Stimulated activated naive CD4-positive, alpha-beta T cell treated with Interleukin-2 at 50 U/mL for 16 hours (primary cell): ENCODE measurements around the gene FNDC3B.

Experiments
- DNase-seq: peaks from one replicate; lab custom pipeline; 2025; lab: John Stamatoyannopoulos, UW

Gene FNDC3B

GRCh38 chr3:172073262-172073915 lies 34.0 kb downstream of the FNDC3B start:
- no peak for DNase-seq

- no peak for DNase-seq
Measured at GRCh38 chr3:172074032-172074431, 34.7 kb downstream of the FNDC3B start.

DNA sequence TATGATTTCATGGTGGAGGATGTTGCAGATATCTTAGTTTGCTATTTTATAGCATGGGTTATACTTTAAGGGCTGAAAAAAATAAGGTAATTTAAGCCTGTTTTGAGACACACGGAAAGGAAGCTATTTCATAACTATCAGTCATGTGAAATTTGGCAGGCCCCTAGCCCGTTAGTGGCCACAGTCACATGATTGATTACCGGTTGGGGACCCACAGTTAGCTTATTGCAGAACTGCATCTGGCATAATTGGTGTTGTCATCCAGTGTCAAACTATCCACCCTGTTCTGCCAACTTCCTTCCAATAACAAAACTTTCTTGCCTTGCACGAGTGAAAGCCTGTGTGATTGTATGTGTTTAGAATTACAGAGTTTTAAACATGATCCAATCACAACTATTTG lies 35.2 kb downstream of the FNDC3B start:
- no peak for DNase-seq

DNA sequence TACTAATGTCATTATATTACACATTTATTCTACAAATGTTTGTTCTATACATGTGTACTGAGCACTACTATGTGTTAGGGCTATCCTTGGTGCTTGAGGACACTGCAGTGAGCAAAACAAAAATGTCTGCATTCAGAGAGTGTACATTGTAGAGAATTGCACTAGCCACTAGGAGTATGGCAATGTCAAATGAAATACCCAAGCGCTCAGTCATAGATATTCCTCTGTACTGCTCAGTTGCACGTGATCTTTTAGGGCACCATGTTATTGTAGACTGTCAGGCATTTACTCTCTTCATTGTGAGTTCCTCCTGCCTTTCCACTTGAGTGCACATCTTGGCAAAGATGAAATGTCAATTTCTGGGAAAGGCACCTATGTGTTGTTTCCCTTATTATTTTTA lies 36.8 kb downstream of the FNDC3B start:
- DNase-seq, result no peak

DNA sequence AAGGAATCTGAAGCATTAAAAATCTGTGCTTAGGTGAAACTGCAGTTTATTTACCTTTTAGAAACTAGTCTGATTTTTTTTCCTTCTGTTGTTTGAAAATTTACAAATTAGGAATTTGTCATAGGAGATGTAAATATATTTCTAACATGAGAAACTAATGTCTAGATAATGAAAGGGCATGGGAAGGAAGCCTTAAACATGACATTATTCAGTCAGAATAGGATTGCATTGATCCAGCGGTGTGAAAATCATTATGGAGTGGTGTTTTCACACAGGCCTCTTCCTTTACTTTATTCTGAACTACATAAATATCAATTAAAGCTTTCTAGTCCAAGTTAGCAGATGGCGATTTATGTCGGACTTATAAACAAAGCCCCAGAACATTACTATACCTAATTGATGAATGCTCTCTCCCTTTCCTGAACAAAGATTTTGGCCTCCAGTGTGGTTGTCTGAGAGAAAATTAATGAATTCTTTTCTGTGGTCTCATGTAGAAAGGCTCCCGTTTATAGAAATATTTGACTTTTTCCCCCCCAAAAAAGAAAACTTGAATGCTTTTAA lies 37.9 kb downstream of the FNDC3B start:
- DNase-seq, result no peak

GRCh38 chr3:172078244-172078643 lies 38.9 kb downstream of the FNDC3B start:
- DNase-seq, result no peak

DNA sequence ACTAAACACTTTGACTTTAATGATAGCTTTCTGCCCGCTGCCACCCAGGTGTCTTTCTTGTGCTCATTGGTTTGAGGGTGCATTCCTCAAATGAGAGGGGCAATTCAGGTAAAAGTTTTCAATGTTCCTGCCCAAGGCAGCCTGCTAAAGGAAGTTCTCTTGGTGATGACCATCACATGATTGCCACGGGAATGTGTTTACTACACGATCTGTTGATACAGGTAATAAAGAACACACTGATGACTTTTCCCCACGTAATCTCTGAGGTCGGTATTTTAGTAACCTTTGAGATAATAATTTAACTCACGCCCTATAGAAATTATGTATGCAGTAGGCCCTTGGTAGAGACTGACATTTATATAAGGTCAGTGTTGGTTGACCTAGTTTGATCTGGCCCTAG lies 39.3 kb downstream of the FNDC3B start:
- no peak for DNase-seq

DNA sequence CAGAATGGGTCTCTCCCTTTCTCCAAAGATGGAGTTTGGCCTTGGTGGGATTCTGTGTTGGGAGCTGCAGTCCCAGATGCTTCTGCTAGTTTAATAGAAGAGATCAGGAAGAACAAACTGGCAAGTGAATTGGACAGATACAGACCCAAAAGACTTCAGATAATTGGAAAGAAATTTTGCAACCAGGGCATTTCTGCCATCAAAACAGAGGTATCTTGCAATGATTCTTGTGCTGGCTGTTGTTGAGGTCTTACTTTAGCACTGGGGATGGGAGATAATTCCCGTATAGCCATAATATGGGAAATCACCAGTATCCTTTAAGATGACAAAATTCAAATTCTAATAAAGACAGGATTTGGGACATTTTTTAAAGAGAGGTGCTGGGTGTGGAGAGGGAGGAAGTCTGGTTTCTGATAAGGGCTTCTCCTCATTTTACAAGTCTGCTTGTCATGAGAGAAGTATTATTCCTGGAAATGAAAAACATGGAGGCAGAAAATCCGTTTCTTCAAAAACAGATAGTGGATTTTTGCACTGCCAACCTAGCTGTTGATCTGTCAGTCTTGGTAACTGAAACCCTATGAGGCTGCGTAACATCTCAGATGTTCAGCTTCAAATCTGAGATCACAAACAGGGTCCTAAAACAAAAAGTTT lies 40.1 kb downstream of the FNDC3B start:
- no peak for DNase-seq

DNA sequence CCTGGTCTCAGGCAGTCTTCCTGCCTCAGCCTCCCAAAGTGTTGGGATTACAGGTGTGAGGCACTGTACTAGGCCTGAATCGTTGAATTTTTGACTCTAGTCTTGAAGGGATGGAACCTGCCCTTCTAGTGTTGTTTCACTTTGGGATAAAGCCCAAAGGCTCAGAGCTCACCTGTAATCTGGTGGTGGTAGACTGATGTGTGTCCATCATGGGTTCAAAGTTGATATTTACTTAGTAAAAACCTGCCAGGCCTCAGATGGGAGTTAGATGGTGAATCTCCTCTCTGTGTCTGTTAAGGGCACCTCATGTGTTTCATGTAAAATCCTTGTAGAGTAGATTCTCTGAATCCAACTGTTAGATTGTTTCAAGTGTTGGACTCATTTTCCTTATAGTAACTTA lies 41.1 kb downstream of the FNDC3B start:
- no peak for DNase-seq

DNA sequence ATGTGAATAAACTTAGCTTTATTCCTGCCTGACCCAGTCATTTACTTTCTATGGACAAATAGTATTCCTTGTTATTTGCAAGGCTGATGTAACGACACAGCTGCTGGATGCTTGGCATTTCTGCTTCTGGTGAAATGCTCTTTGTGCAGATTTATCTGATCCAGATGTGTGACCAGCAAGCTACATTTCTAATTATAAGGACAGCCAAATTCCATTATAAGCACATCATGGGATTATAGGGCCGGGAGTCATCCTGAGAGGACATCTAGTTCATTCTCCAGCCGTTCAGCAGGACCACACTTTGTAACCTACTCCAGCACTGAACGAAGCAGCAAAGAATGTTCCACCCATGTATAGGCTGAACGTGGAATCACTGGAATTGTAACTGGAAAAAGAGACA lies 42.9 kb downstream of the FNDC3B start:
- DNase-seq, result no peak

DNA sequence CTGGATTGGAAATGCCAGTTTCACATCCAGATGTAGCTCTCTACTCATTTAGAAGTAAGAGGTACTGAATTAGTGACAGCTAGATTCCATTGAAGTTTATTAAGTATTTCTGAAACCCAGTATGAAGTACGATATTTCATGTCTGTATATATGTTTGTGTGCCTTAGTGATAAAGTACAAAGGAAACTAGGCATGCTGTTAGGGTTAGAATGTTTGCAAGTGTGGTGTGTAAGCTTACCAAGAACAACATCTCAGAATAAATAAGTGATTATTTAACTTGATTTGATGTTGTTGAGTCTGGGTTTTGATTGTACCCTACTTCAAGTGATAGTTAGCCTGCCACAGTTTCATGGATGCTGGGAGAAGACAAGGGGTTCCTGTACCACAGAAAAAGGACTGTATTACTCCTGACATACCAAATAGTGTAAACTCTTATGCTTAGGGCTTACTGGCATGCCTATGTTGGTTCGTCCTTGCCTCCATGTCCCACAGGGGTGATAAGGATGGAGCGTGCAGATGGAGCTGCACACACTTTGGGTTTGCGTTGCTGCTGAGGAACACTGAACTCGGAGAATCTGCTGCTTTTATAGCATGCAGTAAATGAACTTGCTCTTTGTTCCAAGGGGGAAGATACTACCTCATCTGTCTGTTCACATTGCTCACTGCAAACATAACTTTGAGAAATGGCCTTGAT lies 43.6 kb downstream of the FNDC3B start:
- no peak for DNase-seq

DNA sequence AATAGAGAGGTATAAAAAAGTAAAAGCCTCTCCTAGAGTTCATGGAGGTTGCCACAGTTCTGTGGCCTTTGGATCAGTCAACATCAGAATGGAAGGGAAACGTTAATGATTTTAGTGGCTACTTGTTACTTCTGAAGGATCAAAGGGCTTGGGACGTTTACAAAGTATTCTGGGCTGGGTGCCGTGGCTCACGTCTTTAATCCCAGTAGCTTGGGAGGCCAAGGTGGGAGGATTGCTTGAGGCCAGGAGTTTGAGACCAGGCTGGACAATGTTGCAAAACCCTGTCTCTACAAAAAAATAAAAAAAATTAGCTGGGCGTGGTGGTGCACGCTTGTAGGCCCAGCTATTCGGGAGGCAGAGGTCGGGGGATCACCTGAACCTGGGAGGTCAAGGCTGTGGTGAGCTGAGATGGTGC lies 44.6 kb downstream of the FNDC3B start:
- no peak for DNase-seq

GRCh38 chr3:172084871-172085556 lies 45.6 kb downstream of the FNDC3B start:
- DNase-seq, result no peak

DNA sequence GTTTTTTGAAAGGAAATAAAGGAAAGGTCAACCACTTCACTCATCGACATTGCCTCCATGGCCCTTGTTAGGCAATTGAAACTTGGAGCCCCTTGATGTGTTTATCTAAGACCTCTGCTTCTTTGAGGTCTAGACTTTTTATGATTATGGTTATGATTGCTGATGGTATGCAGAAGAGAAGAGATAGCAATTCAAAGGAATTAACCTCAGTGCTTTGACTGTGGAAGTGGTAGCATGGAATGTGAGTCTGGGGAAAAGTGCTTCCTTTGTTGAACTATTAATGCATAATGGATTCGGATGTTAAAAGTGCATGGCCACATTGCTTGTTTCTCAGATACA lies 46.1 kb downstream of the FNDC3B start:
- no peak for DNase-seq

DNA sequence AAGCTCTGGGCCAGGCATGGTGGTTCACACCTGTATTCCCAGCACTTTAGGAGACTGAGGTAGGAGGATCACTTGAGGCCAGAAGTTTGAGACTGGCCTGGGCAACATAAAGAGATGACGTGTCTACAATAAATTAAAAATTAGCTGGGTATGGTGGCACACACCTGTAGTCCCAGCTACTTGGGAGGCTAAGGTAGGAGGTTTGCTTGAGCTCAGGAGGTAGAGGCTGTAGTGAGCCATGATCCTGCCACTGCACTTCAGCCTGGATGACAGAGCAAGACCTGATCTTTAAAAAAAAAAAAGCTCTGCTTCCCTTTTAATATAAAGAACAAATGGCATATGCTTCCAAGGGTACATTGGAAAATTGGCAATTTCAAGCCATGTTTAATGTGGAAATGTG lies 46.7 kb downstream of the FNDC3B start:
- no peak for DNase-seq

DNA sequence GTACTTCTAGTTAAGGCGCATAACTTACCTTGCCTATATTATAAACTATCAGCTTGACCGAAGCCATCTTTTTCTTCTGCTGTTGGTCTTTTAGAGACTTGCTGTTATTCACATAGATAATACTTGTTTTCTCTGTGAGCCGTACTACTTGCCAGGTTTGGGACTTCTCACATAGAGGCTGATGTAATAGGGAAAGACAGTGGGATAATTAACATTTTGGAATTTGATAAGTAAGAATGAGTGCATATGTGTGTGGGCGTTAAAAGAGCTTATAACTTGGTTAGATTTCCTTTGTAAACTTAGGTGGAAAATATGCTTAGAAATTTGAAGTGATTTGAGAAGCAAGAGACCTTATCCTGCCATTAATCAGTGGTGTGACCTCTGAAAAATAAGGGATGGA lies 47.8 kb downstream of the FNDC3B start:
- DNase-seq, result no peak

- no peak for DNase-seq
Measured at GRCh38 chr3:172087602-172088580, 48.5 kb downstream of the FNDC3B start.

DNA sequence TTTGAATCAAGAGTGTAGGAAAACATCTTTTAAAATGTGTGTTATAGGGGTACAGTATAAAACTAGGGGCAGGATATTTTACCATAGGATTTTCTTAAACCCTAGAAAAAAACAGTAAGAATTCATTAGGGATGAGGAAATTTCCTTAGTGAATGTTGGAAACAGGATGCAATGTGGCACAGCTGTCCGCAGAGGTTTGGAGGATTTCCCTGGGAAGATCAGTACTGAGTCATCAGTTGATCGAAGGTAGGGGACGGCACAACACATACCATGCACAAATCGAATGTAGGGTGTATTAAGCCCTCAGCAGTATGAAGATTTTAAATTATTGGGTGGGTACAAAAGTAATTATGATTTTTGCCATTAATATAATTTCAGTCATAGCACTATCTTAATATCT lies 49.9 kb downstream of the FNDC3B start:
- DNase-seq, result no peak

- no peak for DNase-seq
Measured at GRCh38 chr3:172090035-172090434, 50.7 kb downstream of the FNDC3B start.

GRCh38 chr3:172092658-172093057 lies 53.3 kb downstream of the FNDC3B start:
- DNase-seq, result no peak
